CD14-positive monocyte (primary cell): ENCODE measurements around the gene ADGRE1. TPM values are rescaled to one million over a fixed set of nuclear protein-coding genes. Genes with fewer than 3 reads are reported as not detected.

Source experiments
- DNase-seq, 3 donors: peaks; one replicate each; pipeline ENCODE4 v3.0.0-alpha.2; 2011 to 2022
- H2AFZ ChIP-seq: 2 replicates; pipeline ENCODE4 v1.6.0; 2012; ENCODE audit warnings: mild to moderate bottlenecking, low read depth, low read length, inconsistent platforms; ENCODE audit not compliant: insufficient read depth, poor library complexity, severe bottlenecking
- H3K27ac ChIP-seq, 2 donors: 1 replicate in 1 of 2; 2 replicates in 1 of 2; pipeline ENCODE4 v1.5.1; 2012 to 2013; ENCODE audit warnings: low read length in 2 of 2, control low read depth in 1 of 2, inconsistent platforms in 1 of 2, low read depth in 1 of 2, mild to moderate bottlenecking in 1 of 2
- H3K27me3 ChIP-seq, 2 donors: one replicate each; pipeline versions ENCODE4 v1.6.0 to v1.6.1; 2011 to 2013; ENCODE audit warnings: low read length in 2 of 2; ENCODE audit not compliant: control insufficient read depth in 2 of 2, insufficient read depth in 2 of 2
- H3K36me3 ChIP-seq, 2 donors: replicated peaks in 1 of 2; 1 replicate in 1 of 2; 2 replicates in 1 of 2; pipeline versions ENCODE4 v1.5.1 to v1.6.1; 2012 to 2013; ENCODE audit warnings: low read length in 2 of 2, control low read depth in 1 of 2, inconsistent platforms in 1 of 2, mild to moderate bottlenecking in 1 of 2; ENCODE audit not compliant: insufficient read depth in 2 of 2, control insufficient read depth in 1 of 2
- H3K4me1 ChIP-seq, 2 donors: 1 replicate in 1 of 2; 2 replicates in 1 of 2; pipeline versions ENCODE4 v1.5.1 to v1.6.1; 2012 to 2013; ENCODE audit warnings: low read length in 2 of 2, control low read depth in 1 of 2, inconsistent platforms in 1 of 2, mild to moderate bottlenecking in 1 of 2, moderate library complexity in 1 of 2; ENCODE audit not compliant: insufficient read depth in 2 of 2, control insufficient read depth in 1 of 2
- H3K4me2 ChIP-seq: replicated peaks from 2 replicates; pipeline ENCODE3; 2012; ENCODE audit warnings: low read length, moderate library complexity, mild to moderate bottlenecking; ENCODE audit not compliant: poor library complexity, severe bottlenecking; ENCODE audit errors: extremely low read depth
- H3K4me3 ChIP-seq, 3 experiments: fragments of 200-600 bp in 1 of 3; sonication (generic) in 1 of 3; replicated peaks in 1 of 3; 1 replicate in 2 of 3; 2 replicates in 1 of 3; pipeline ENCODE4 v1.5.1; 2011 to 2013; ENCODE audit warnings: low read length in 3 of 3, mild to moderate bottlenecking in 3 of 3, control low read depth in 2 of 3, low read depth in 2 of 3, inconsistent platforms in 1 of 3, moderate library complexity in 1 of 3
- H3K79me2 ChIP-seq: 2 replicates; pipeline ENCODE4 v1.6.0; 2012; ENCODE audit warnings: mild to moderate bottlenecking, control low read depth, inconsistent platforms, low read length, moderate library complexity; ENCODE audit not compliant: insufficient read depth
- H3K9ac ChIP-seq: 2 replicates; pipeline ENCODE4 v1.6.0; 2017; ENCODE audit warnings: low read length, mild to moderate bottlenecking; ENCODE audit not compliant: insufficient read depth, poor library complexity, severe bottlenecking
- H3K9me3 ChIP-seq, 2 donors: replicated peaks in 1 of 2; 1 replicate in 1 of 2; 2 replicates in 1 of 2; pipeline versions ENCODE4 v1.5.1 to v1.6.1; 2012 to 2013; ENCODE audit warnings: low read length in 2 of 2, control low read depth in 1 of 2; ENCODE audit not compliant: control insufficient read depth in 1 of 2, insufficient read depth in 1 of 2
- H4K20me1 ChIP-seq: 2 replicates; pipeline ENCODE4 v1.6.0; 2012; ENCODE audit warnings: mild to moderate bottlenecking, low read length, control low read depth, moderate library complexity; ENCODE audit not compliant: insufficient read depth
- H3K27ac Mint-ChIP-seq, 7 donors: one replicate each; pipeline ENCODE4 v1.8.0; 2020; ENCODE audit warnings: mild to moderate bottlenecking in 7 of 7, mixed read lengths in 7 of 7, moderate library complexity in 6 of 7, inconsistent platforms in 2 of 7
- H3K27me3 Mint-ChIP-seq, 3 donors: one replicate each; pipeline ENCODE4 v1.8.0; 2021 to 2022; ENCODE audit warnings: low read depth in 3 of 3, mild to moderate bottlenecking in 3 of 3, mixed read lengths in 3 of 3, moderate library complexity in 3 of 3, inconsistent platforms in 1 of 3
- H3K36me3 Mint-ChIP-seq, 2 donors: one replicate each; pipeline ENCODE4 v1.8.0; 2020; ENCODE audit warnings: mixed read lengths in 2 of 2, inconsistent platforms in 1 of 2, mild to moderate bottlenecking in 1 of 2
- H3K4me1 Mint-ChIP-seq: one replicate; pipeline ENCODE4 v1.8.0; 2020; ENCODE audit warnings: mild to moderate bottlenecking, mixed read lengths
- H3K4me3 Mint-ChIP-seq, 2 donors: one replicate each; pipeline ENCODE4 v1.8.0; 2020; ENCODE audit warnings: mild to moderate bottlenecking in 2 of 2, mixed read lengths in 2 of 2, moderate library complexity in 1 of 2
- H3K9me3 Mint-ChIP-seq, 7 donors: one replicate each; pipeline ENCODE4 v1.8.0; 2020 to 2022; ENCODE audit warnings: mixed read lengths in 7 of 7, mild to moderate bottlenecking in 6 of 7, moderate library complexity in 6 of 7, inconsistent platforms in 2 of 7
- CTCF ChIP-seq: fragments of 200-600 bp; IDR thresholded peaks from one replicate; pipeline ENCODE4 v1.8.0; 2022; ENCODE audit warnings: antibody characterized with exemption, mild to moderate bottlenecking
- WGBS: methylation state at CpG from one replicate; pipeline ENCODE4 v1.1.5; 2013; ENCODE audit warnings: missing lambda C conversion rate; ENCODE audit not compliant: insufficient coverage; 5-methylcytosine and 5-hydroxymethylcytosine counted together
- intact Hi-C, 2 donors: fragments of 100-400 bp; cut with micrococcal nuclease; formaldehyde crosslinking; loops; one replicate each; pipeline versions ENCODE4 v1.15.0 to v1.15.1; 2023
- polyA plus RNA-seq, 3 donors: library from polyadenylated mRNA; depleted of rRNA in 1 of 3; unstranded in 2 of 3; stranded (reverse) in 1 of 3; fragments of 300-500 nt in 2 of 3; fragments of >200 nt in 1 of 3; fragmentation: Illumina TruSeq in 2 of 3; gene quantifications; 1 replicate in 2 of 3; 2 replicates in 1 of 3; pipeline ENCODE4 v1.2.3, GENCODE V29; 2012 to 2021

Gene ADGRE1
- polyA plus RNA-seq, 3 donors: 13.9 to 37.7 (median 21.6) TPM

- 82% methylated on average over 3 of the region's 3 CpGs for WGBS
- Mint-ChIP-seq H3K36me3 (peaks cover 56 to 85% of the 10 kb centered on the region in 2 donors), H3K4me1 (no peaks in the 10 kb centered on the region), H3K27ac (no peak overlapping the region), H3K27me3 (peaks cover 0 to 7% (median 1%) of the 10 kb centered on the region in 3 donors), H3K9me3 (peaks cover 25 to 55% (median 35%) of the 10 kb centered on the region in 7 donors), H3K4me3 (no peak overlapping the region)
- Histone ChIP-seq H3K4me3 (no peak overlapping the region), H3K79me2 (no peaks in the 10 kb centered on the region), H3K9me3 (peaks cover 31 to 32% of the 10 kb centered on the region in 2 donors), H2AFZ (no peak overlapping the region), H3K4me2 (no peak overlapping the region), H3K27ac (no peak overlapping the region), H3K27me3 (no peaks in the 10 kb centered on the region), H3K9ac (no peak overlapping the region), H3K36me3 (peaks cover 30 to 62% of the 10 kb centered on the region in 2 donors), H4K20me1 (no peaks in the 10 kb centered on the region), H3K4me1 (no peaks in the 10 kb centered on the region)
- intact Hi-C loops: no loop called here
- DNase-seq: no peak
- TF ChIP-seq CTCF: no peak
Observed at GRCh38 chr19:6911523-6911922, 24.1 kb downstream of the ADGRE1 start.

- Histone ChIP-seq H3K4me1 (no peaks in the 10 kb centered on the region), H3K9ac (no peak overlapping the region), H3K36me3 (peaks cover 30 to 72% of the 10 kb centered on the region in 2 donors), H3K4me3 (no peak overlapping the region), H3K9me3 (peaks cover 14 to 19% of the 10 kb centered on the region in 2 donors), H2AFZ (no peak overlapping the region), H4K20me1 (no peaks in the 10 kb centered on the region), H3K27me3 (no peaks in the 10 kb centered on the region), H3K27ac (no peak overlapping the region), H3K79me2 (no peaks in the 10 kb centered on the region), H3K4me2 (no peak overlapping the region)
- Mint-ChIP-seq H3K4me3 (no peak overlapping the region), H3K36me3 (peaks cover 47 to 82% of the 10 kb centered on the region in 2 donors), H3K27me3 (peaks cover 1 to 7% (median 3%) of the 10 kb centered on the region in 3 donors), H3K4me1 (no peaks in the 10 kb centered on the region), H3K27ac (no peak overlapping the region), H3K9me3 (peaks cover 15 to 33% (median 21%) of the 10 kb centered on the region in 7 donors)
- TF ChIP-seq CTCF: no peak
- no CpG with 5 or more reads among the region's 2 CpGs for WGBS
- DNase-seq: no peak
- intact Hi-C loops: no loop called here
Observed at GRCh38 chr19:6914321-6914720, 26.9 kb downstream of the ADGRE1 start.
